ENCODE results near the gene POLR3K.

GRCh38 chr16:77273-77806, 23.9 kb upstream of the POLR3K start:
- TF ChIP-seq CTCF (IDR thresholded peaks at IDR 0.05; ENCODE audit: low read depth, low read length) (no peak), MAX (IDR thresholded peaks at IDR 0.05; ENCODE audit: low read depth, low read length) (no peak)

Data from NB4 (cell line).